ENCODE results near the gene REPIN1.
A peak's percentile ranks its signal among the peaks of the same experiment; 100 is the strongest.

- TF ChIP-seq CTCF (IDR thresholded peaks at IDR 0.05) (no peak), POLR2A (IDR thresholded peaks at IDR 0.05) (peak; percentile 46), POLR2AphosphoS5 (IDR thresholded peaks at IDR 0.05) (no peak), EP300 (IDR thresholded peaks at IDR 0.05; ENCODE audit: low read depth) (no peak)
These were observed 24.7 kb downstream of the REPIN1 start for GRCh38 chr7:150393325-150393724.
